Colonic mucosa (tissue), 4 donors: Measurements from ENCODE around the gene CDCA4. TPM values are rescaled to one million over a fixed set of nuclear protein-coding genes. Genes with fewer than 3 reads are reported as not detected.

Experiments
- DNase-seq: peaks from one replicate; pipeline ENCODE4 v3.0.0-alpha.2; 2020
- H3K27ac ChIP-seq: fragments of 200-600 bp; one replicate; pipeline ENCODE4 v1.8.0; 2021
- H3K27me3 ChIP-seq: fragments of 200-600 bp; one replicate; pipeline ENCODE4 v1.8.0; 2021
- H3K36me3 ChIP-seq: fragments of 200-600 bp; one replicate; pipeline ENCODE4 v1.8.0; 2021
- H3K4me1 ChIP-seq: fragments of 200-600 bp; one replicate; pipeline ENCODE4 v1.8.0; 2021; ENCODE audit warnings: mild to moderate bottlenecking
- H3K4me3 ChIP-seq: fragments of 200-600 bp; one replicate; pipeline ENCODE4 v1.8.0; 2021
- H3K9ac ChIP-seq, 2 donors: one replicate each; pipeline ENCODE4 v1.7.0; 2013; ENCODE audit warnings: control low read depth in 2 of 2, low read depth in 2 of 2, low read length in 2 of 2
- H3K9me3 ChIP-seq: fragments of 200-600 bp; one replicate; pipeline ENCODE4 v1.8.0; 2021
- intact Hi-C: fragments of 100-400 bp; cut with DNase I; formaldehyde crosslinking; loops from one replicate; pipeline ENCODE4 v1.14.1; 2022
- total RNA-seq, 2 donors: library from RNA; stranded (reverse); fragmentation: NEBNext Ultra II Directional in 1 of 2; extraction: Animal tissue kit (Norgen Biotek cat#: 25700) in 1 of 2; gene quantifications; one replicate each; pipeline ENCODE4 v1.2.1, GENCODE V29; 2021
- TF ChIP-seq, protein P1 (sequence below): fragments of 200-600 bp; IDR thresholded peaks from one replicate; pipeline ENCODE4 v1.8.0; 2022; ENCODE audit warnings: antibody characterized with exemption, mild to moderate bottlenecking
- donor health status: healthy.
- donor health status: DM: no; HTN: no; CAD: no.
- donor health status: DM: no; HTN: no; CAD: no.

The CDCA4 gene
- total RNA-seq, 2 donors from 2014 or later: 8.3 to 16.3 TPM

DNA sequence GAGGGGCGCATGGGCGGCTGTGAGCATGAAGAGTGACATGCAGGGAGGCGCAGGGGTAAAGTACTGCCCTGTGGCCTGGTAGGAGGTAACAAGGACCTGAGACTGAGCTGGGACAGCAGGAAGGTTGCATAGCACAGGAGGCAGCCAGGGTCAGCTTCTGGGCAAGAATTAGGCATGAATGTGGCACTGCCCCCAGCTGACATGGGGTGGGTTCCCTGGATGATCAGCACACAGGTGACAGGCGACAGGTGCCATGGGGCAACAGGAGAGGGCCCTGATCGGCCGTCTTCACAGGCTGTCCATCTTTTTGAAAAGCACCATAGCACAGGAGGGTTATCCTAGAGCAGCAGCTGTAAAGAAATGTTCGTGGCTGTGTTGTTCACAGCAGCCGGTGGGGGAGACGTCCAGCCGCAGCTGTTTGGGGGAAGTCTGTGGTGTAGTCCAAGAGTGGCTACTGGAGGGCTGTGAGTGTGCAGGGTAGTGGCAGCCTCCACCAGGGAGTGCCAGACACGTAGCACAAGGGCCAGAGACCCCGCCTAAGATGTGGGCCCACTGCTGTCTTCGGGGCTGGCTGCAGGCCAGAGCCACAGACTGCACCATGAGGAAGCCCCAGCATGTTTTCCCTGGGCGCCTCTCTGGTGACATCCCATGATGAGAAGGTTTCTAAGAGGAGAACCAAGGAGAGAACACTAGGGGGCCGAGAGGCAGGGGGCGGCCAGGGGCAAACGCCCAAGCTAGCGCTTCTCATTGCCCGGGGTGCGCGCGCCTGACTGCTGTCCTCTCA is 26.9 kb downstream of the CDCA4 start:
- no peak overlapping the region for H3K27ac ChIP-seq
- intact Hi-C loops: no loop called here
- H3K9me3 ChIP-seq: no peaks in the 10 kb centered on the region
- no peaks in the 10 kb centered on the region for H3K36me3 ChIP-seq
- no peaks in the 10 kb centered on the region for H3K4me1 ChIP-seq
- TF ChIP-seq, protein P1, sequence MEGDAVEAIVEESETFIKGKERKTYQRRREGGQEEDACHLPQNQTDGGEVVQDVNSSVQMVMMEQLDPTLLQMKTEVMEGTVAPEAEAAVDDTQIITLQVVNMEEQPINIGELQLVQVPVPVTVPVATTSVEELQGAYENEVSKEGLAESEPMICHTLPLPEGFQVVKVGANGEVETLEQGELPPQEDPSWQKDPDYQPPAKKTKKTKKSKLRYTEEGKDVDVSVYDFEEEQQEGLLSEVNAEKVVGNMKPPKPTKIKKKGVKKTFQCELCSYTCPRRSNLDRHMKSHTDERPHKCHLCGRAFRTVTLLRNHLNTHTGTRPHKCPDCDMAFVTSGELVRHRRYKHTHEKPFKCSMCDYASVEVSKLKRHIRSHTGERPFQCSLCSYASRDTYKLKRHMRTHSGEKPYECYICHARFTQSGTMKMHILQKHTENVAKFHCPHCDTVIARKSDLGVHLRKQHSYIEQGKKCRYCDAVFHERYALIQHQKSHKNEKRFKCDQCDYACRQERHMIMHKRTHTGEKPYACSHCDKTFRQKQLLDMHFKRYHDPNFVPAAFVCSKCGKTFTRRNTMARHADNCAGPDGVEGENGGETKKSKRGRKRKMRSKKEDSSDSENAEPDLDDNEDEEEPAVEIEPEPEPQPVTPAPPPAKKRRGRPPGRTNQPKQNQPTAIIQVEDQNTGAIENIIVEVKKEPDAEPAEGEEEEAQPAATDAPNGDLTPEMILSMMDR: no peak
- DNase-seq: no peak
- H3K9ac ChIP-seq: no peak overlapping the region
- H3K4me3 ChIP-seq: no peak overlapping the region
- H3K27me3 ChIP-seq: no peaks in the 10 kb centered on the region

DNA sequence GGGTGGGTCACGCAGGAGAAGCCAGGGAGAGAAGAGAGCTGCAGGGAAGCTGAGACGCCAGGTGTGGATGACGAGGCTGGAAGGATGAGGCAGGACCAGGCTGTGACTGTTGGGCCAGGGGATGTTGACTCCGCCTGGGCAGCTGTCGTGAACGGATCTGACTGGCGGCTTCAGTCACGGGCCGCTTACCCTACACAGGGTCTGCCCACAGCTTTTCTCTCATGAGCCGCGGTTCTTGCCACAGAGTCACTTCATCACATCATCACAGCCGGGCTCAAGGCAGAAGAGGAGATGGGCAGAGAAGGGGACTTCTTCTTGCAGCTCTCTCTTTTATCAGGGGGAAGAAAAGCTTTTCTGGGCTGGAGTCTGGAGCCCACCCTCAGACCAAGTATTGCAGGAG is 27.6 kb downstream of the CDCA4 start:
- Histone ChIP-seq H3K9ac (no peak overlapping the region), H3K9me3 (no peaks in the 10 kb centered on the region), H3K36me3 (no peaks in the 10 kb centered on the region), H3K27ac (no peak overlapping the region), H3K27me3 (no peaks in the 10 kb centered on the region), H3K4me3 (no peak overlapping the region), H3K4me1 (no peaks in the 10 kb centered on the region)
- intact Hi-C loops: no loop called here
- DNase-seq: no peak
- TF ChIP-seq, protein P1: no peak

DNA sequence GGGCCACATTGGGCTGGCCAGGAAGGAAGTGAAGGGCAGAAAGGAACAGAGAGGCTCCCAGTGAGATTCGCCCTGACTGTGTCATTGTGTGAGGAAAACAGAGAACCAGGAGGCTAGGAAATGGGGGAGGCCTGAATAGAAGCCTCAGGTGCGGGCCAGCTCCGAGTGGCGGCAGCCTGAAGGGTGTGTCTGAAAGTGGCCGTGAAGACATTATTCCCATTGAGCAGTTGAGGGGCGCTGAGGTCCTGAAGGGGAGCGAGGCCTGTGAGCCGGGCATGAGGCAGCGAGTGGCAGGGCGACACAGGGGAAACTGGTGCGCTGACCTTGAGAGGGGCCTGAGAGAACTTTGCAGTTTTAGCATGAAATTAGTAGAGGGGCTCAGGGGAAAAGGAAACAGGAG is 28.4 kb downstream of the CDCA4 start:
- H3K27me3 ChIP-seq: no peaks in the 10 kb centered on the region
- H3K4me3 ChIP-seq: no peak overlapping the region
- no peak overlapping the region for H3K27ac ChIP-seq
- TF ChIP-seq, protein P1: no peak
- H3K4me1 ChIP-seq: no peaks in the 10 kb centered on the region
- no peak overlapping the region for H3K9ac ChIP-seq
- intact Hi-C loops: no loop called here
- no peak for DNase-seq
- no peaks in the 10 kb centered on the region for H3K9me3 ChIP-seq
- H3K36me3 ChIP-seq: no peaks in the 10 kb centered on the region

DNA sequence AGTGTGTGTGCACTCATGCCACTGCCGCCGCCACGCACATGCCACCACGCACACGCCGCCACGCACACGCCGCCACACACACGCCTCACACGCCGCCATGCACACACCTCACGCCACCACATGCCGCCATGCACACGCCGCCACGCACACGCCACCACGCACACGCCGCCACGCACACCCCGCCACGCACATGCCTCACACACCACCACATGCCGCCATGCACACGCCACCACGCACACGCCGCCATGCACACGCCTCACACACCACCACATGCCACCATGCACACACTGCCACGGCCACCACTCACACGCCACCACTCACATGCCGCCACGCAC is 29.0 kb downstream of the CDCA4 start:
- H3K27me3 ChIP-seq: no peaks in the 10 kb centered on the region
- TF ChIP-seq, protein P1: no peak
- H3K27ac ChIP-seq: no peak overlapping the region
- no peak for DNase-seq
- H3K9me3 ChIP-seq: no peaks in the 10 kb centered on the region
- H3K4me1 ChIP-seq: no peaks in the 10 kb centered on the region
- H3K4me3 ChIP-seq: no peak overlapping the region
- H3K9ac ChIP-seq: no peak overlapping the region
- no peaks in the 10 kb centered on the region for H3K36me3 ChIP-seq
- intact Hi-C loops: no loop called here

DNA sequence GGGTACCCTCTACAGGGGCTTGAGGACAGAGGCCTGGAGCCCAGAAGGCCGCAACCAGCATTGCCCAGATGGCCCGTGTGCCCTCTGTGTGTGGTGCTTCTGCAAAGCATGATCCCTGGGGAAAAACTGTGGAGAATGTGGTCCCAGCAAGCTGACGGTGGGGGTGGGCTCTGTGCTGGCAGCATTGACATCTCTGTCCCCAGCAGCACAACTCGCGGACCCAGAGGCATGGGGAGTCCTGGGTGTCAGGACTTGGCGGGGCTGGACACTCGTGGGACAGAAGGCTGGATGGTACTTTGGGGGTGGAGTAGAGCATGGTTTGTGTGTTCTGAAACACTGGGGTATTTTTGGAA is 31.0 kb downstream of the CDCA4 start:
- Histone ChIP-seq H3K9ac (no peak overlapping the region), H3K27ac (no peak overlapping the region), H3K4me3 (no peak overlapping the region), H3K27me3 (no peaks in the 10 kb centered on the region), H3K9me3 (no peaks in the 10 kb centered on the region), H3K36me3 (no peaks in the 10 kb centered on the region), H3K4me1 (peaks cover 5% of the 10 kb centered on the region)
- TF ChIP-seq, protein P1: no peak
- DNase-seq: no peak
- intact Hi-C loops: no loop called here
